Karpas-422 (cell line): Measurements from ENCODE around the gene TIMM23B. TPM values are rescaled to one million over a fixed set of nuclear protein-coding genes. Genes with fewer than 3 reads are reported as not detected.
"Not testable (repeated sequence)": the region's sequence is repeated elsewhere in the genome, so short reads cannot be mapped to it uniquely, and the experiment has no call there.

Experiments used
- DNase-seq: peaks from one replicate; pipeline ENCODE4 v3.0.0-alpha.2; 2015
- H2AFZ ChIP-seq: fragments of 200-600 bp; sonication (generic); 2 replicates; pipeline ENCODE4 v1.6.1; 2014; ENCODE audit warnings: antibody characterized with exemption, low read length, mixed read lengths
- H3K27ac ChIP-seq: fragments of 200-600 bp; sonication (generic); 2 replicates; pipeline ENCODE4 v1.5.1; 2014; ENCODE audit warnings: mild to moderate bottlenecking, low read length, moderate library complexity
- H3K27me3 ChIP-seq: fragments of 200-600 bp; sonication (generic); 2 replicates; pipeline ENCODE4 v1.6.1; 2014; ENCODE audit warnings: low read length, mixed read lengths
- H3K36me3 ChIP-seq: fragments of 200-600 bp; sonication (generic); 2 replicates; pipeline ENCODE4 v1.6.1; 2014; ENCODE audit warnings: low read length, mixed read lengths; ENCODE audit not compliant: insufficient read depth
- H3K4me1 ChIP-seq: fragments of 200-600 bp; sonication (generic); 2 replicates; pipeline ENCODE4 v1.6.1; 2014; ENCODE audit warnings: mild to moderate bottlenecking, low read length, mixed read lengths
- H3K4me2 ChIP-seq: fragments of 200-600 bp; sonication (generic); 2 replicates; pipeline ENCODE4 v1.6.1; 2014; ENCODE audit warnings: low read length, low read depth, mild to moderate bottlenecking; ENCODE audit not compliant: poor library complexity, severe bottlenecking
- H3K4me3 ChIP-seq: fragments of 200-600 bp; sonication (generic); 2 replicates; pipeline ENCODE4 v1.5.1; 2014; ENCODE audit warnings: mild to moderate bottlenecking, antibody characterized with exemption, low read length, mixed read lengths
- H3K79me2 ChIP-seq: fragments of 200-600 bp; sonication (generic); 2 replicates; pipeline ENCODE4 v1.6.1; 2014; ENCODE audit warnings: mild to moderate bottlenecking, low read length, mixed read lengths
- H3K9ac ChIP-seq: fragments of 200-600 bp; sonication (generic); 2 replicates; pipeline ENCODE4 v1.6.0; 2014; ENCODE audit warnings: low read length
- H3K9me2 ChIP-seq: fragments of 200-600 bp; sonication (generic), shearing (Covaris generic); replicated peaks from 2 replicates; pipeline ENCODE4 v1.6.0; 2014; ENCODE audit warnings: mild to moderate bottlenecking, low read length, moderate library complexity; ENCODE audit not compliant: insufficient read depth
- H3K9me3 ChIP-seq: fragments of 300-700, 200-600 bp; sonication (generic); 2 replicates; pipeline ENCODE4 v1.6.1; 2014; ENCODE audit warnings: low read length, mixed read lengths
- H4K20me1 ChIP-seq: fragments of 200-600 bp; sonication (generic); 2 replicates; pipeline ENCODE4 v1.6.1; 2014; ENCODE audit warnings: mild to moderate bottlenecking, antibody characterized with exemption, low read length, low read depth; ENCODE audit not compliant: insufficient read depth
- total RNA-seq: library from RNA; depleted of rRNA; stranded (reverse); fragments of >200 nt; shearing (Covaris generic); gene quantifications from 2 replicates; pipeline ENCODE4 v1.2.3, GENCODE V29; 2014; ENCODE audit warnings: low replicate concordance

The TIMM23B gene
- total RNA-seq, 1 experiment from 2014 or later = 31.7 TPM

- not testable (repeated sequence) for H2AFZ ChIP-seq, DNase-seq
Measured at GRCh38 chr10:49922041-49922440, 19.8 kb upstream of the TIMM23B start.

DNA sequence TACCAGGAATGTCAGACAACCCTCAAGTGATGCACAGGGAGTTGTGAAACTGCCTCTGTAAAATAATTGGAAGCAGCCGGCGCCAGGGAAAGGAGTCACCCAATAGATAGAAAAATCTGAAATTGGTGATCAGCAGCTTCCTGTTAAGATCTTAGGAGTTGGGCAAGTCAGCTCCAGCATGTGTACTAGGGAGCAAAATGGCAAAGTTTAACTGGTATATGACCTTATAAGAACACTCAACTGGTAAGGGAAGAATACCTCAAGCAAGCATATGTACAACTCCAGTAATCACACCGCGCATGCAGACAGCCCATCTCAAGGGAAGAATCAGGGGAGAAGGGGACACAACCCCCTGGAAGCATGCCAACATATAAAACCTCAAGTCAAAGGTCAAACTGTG, 18.3 kb upstream of the TIMM23B start:
- not testable (repeated sequence) for DNase-seq, H3K79me2 ChIP-seq, H3K4me3 ChIP-seq, H2AFZ ChIP-seq, H3K4me2 ChIP-seq, H3K9me3 ChIP-seq, H3K9me2 ChIP-seq, H3K27me3 ChIP-seq, H3K9ac ChIP-seq, H4K20me1 ChIP-seq, H3K27ac ChIP-seq, H3K36me3 ChIP-seq, H3K4me1 ChIP-seq

More at GRCh38 chr10:49922041-49922440, 19.8 kb upstream of the TIMM23B start:
- not testable (repeated sequence) for H3K79me2 ChIP-seq, H3K9me3 ChIP-seq, H3K4me1 ChIP-seq, H3K9ac ChIP-seq, H3K4me2 ChIP-seq, H3K27ac ChIP-seq, H3K27me3 ChIP-seq, H3K36me3 ChIP-seq, H3K4me3 ChIP-seq, H3K9me2 ChIP-seq, H4K20me1 ChIP-seq

- not testable (repeated sequence) for H3K4me2 ChIP-seq, H2AFZ ChIP-seq, H3K4me3 ChIP-seq, DNase-seq, H3K9me2 ChIP-seq, H3K4me1 ChIP-seq, H3K9ac ChIP-seq, H3K27ac ChIP-seq, H3K9me3 ChIP-seq, H4K20me1 ChIP-seq, H3K36me3 ChIP-seq, H3K27me3 ChIP-seq
- H3K79me2 ChIP-seq = peaks cover 19% of the 10 kb centered on the region
Measured at GRCh38 chr10:49931276-49931675, 10.6 kb upstream of the TIMM23B start.

- not testable (repeated sequence) for H3K4me2 ChIP-seq, H3K9ac ChIP-seq, H3K27me3 ChIP-seq, DNase-seq, H2AFZ ChIP-seq, H3K27ac ChIP-seq, H3K9me2 ChIP-seq, H4K20me1 ChIP-seq, H3K4me1 ChIP-seq, H3K9me3 ChIP-seq, H3K36me3 ChIP-seq, H3K4me3 ChIP-seq
- H3K79me2 ChIP-seq = peaks cover 27% of the 10 kb centered on the region
Measured at GRCh38 chr10:49931959-49932728, 9.7 kb upstream of the TIMM23B start.

- not testable (repeated sequence) for H2AFZ ChIP-seq, H3K27me3 ChIP-seq, DNase-seq, H4K20me1 ChIP-seq, H3K9me2 ChIP-seq, H3K9me3 ChIP-seq
- Histone ChIP-seq H3K36me3 (peaks cover 10% of the 10 kb centered on the region), H3K9ac (peak overlapping the region; percentile 70), H3K4me3 (peak overlapping the region; percentile 90), H3K27ac (peak overlapping the region; percentile 43; the same call in 1 of the 2 replicates), H3K4me2 (peak overlapping the region; percentile 72), H3K4me1 (peaks cover 22% of the 10 kb centered on the region), H3K79me2 (peaks cover 73% of the 10 kb centered on the region)
Measured at GRCh38 chr10:49942339-49942705, 469 bp downstream of the TIMM23B start.

DNA sequence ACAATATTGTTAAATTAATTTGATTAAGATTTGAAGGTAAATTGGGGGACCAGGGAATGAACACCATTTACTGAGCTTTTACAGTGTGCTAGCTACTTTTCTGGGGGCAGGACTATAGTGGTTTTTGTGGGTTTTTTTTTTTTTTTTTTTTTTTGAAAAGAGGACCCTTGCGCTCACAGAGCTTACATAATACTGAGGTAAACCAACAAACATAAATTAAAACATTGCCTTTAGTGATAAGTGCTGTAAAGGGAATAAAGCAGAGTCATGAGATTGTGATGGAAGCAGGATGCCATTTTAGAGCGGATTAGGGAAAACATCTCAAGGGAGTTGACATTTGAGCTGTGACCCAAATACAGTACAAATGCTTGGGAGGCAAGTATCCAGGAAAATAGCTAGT, 1.8 kb downstream of the TIMM23B start:
- Histone ChIP-seq H3K4me2 (peak overlapping the region; percentile 72), H3K36me3 (peaks cover 10% of the 10 kb centered on the region), H3K79me2 (peaks cover 67% of the 10 kb centered on the region), H3K4me1 (peaks cover 22% of the 10 kb centered on the region)
- H4K20me1 ChIP-seq, DNase-seq, H3K9me2 ChIP-seq, H3K4me3 ChIP-seq, H3K9me3 ChIP-seq, H3K27me3 ChIP-seq, H3K27ac ChIP-seq, H2AFZ ChIP-seq, H3K9ac ChIP-seq: not testable (repeated sequence)

- not testable (repeated sequence) for H3K4me1 ChIP-seq, H4K20me1 ChIP-seq, H2AFZ ChIP-seq, H3K4me3 ChIP-seq, H3K27me3 ChIP-seq, H3K9me2 ChIP-seq, H3K4me2 ChIP-seq, H3K27ac ChIP-seq, DNase-seq, H3K9me3 ChIP-seq, H3K9ac ChIP-seq
- Histone ChIP-seq H3K79me2 (peaks cover 40% of the 10 kb centered on the region), H3K36me3 (peaks cover 10% of the 10 kb centered on the region)
Measured at GRCh38 chr10:49948142-49948541, 6.3 kb downstream of the TIMM23B start.

DNA sequence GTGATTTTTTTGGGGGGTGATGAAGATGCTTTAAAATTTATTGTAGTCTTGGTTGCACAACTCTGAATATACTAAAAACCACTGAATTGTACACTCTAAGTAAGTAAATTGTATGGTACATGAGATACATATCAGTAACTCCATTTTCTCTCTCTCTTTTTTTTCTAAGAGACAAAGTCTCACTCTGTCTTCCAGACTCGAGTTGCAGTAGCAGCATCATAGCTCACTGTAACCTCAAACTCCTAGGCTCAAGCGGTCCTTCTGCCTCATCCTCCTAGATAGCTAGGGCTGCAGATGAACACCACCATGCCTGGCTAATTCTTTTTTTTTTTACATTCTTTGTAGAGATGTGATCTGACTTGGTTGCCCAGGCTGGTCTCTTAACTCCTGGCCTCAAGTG, 6.9 kb downstream of the TIMM23B start:
- H3K36me3 ChIP-seq, H2AFZ ChIP-seq, H3K9ac ChIP-seq, H3K9me3 ChIP-seq, H3K27ac ChIP-seq, H3K9me2 ChIP-seq, H3K4me1 ChIP-seq, H3K4me2 ChIP-seq, H4K20me1 ChIP-seq, H3K4me3 ChIP-seq, H3K27me3 ChIP-seq, DNase-seq: not testable (repeated sequence)
- H3K79me2 ChIP-seq = peaks cover 34% of the 10 kb centered on the region
